Glomerular visceral epithelial cell (primary cell): ENCODE measurements around the gene RUFY3.
"Not testable (repeated sequence)": the region's sequence is repeated elsewhere in the genome, so short reads cannot be mapped to it uniquely, and the experiment has no call there.

Experiments used
- DNase-seq: peaks from one replicate; pipeline ENCODE4 v3.0.0-alpha.2; 2016; ENCODE audit errors: extremely low spot score

The RUFY3 gene

DNA sequence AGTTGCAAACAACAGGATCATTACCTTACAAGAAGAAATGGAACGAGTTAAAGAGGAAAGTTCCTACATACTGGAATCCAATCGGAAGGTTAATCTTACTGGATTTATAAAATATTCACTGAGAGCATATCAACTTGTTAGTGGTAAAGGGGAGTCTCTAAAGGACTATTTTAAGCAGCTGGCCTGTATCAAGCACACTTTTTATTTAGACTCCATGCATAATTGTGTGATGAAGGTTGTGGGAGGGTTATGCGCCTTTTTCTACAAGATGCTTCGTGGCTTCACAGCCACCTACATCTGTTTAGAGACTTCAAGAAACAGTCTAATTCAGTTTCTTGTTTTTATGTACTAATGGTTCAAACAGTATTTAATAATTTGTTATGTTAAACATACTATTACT is 61.3 kb downstream of the RUFY3 start:
- no peak for DNase-seq

DNA sequence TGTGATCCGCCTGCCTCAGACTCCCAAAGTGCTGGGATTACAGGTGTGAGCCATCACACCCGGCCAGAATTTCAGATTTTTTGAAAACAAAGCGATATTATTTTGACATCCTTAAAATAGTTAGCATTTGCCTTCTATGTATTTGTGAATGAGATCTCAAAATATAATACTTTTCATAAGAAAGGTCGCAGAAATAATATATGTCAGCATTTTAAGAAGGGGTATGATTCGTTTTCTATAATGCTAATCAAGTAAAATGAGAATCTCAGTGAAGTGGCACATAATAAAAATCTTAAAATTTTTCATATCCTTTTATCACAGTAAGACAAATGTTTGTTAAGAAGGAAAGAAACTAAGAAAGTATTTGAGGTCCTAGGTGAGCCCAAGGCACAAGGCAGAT is 65.7 kb downstream of the RUFY3 start:
- DNase-seq: no peak

DNA sequence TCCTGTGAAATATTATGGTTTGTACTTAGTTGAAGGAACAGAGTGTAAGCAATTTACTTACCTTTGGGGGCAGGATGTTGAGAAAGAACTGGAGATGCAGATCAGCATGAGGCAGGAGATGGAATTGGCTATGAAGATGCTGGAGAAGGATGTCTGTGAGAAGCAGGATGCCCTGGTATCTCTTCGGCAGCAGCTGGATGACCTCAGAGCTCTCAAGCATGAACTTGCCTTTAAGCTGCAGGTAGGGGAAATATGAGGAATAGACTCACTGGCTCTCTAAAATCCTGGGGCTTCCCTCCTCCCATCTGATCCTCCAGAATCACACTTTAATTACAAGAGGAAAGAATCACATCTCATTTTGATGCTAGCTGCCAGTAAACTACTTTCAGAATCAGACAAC is 67.0 kb downstream of the RUFY3 start:
- no peak for DNase-seq

DNA sequence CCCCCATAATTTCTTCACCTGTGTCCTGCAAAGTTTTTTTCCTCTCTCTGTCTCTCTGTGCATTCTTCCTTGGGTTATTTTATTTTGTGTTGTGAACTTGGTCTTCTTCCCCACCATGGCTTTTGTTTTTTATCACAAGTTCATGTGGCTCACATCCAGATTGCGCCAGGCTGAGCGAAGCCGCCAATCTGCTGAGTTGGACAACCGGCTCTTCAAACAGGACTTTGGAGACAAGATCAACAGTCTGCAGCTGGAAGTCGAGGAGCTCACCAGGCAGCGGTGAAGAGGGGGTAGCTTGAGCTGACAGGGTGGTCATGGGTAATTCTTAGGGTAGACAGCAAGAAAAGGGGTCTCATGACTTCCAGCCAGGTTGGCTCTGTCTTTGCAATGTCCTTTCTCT is 71.9 kb downstream of the RUFY3 start:
- DNase-seq: no peak

DNA sequence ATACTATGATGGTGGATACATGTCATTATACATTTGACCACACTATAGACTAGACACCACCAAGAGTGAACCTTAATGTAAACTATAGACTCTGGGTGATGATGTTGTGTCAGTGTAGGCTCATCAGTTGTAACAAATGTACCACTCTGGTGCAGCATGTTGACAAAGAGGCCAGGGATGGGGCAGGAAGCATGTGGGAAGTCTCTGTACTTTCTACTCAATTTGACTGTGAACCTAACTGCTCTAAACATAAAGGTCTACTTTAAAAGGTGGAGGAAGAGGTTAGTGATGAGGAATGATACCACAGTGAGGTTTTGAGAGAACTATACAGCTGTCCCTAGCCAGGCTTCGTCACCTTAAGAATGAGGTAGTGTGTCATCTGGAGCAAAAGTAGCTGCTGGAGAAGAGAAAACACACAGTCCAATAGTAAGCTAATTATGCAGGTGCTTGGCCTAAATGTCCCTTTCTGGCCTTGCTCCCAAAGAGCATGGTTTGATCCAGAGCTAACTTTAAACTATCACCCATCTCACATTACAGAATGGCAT is 79.6 kb downstream of the RUFY3 start:
- no peak for DNase-seq

DNA sequence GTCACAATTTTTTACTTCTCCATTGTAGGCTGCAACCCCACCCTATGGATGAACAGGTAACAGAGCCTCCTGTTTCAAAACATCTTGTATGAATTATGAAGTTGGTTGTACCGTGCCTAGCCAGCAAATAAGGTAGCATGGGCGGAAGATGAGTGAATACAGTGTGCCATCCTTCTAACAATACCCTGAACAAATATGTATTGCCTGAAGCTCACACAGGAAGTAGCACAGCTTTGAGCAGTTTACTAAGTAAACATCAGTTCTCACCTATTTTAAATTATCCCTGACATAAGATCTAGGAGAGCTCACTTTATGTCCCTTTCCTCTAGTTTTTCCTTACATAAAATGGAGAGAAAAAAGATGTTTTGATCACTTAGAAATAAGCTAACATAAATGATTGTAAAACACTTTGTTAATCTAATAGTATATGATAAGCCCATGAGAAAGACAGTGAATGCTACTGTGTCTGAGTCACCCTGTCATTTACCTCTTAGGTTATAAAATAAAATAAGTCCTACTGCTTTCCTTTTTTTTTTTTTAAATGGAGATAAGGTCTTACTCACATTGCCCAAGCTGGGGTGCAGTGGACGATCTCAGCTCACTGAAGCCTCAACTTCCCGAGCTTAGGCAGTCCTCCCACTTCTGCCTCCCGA is 81.3 kb downstream of the RUFY3 start:
- DNase-seq: no peak

DNA sequence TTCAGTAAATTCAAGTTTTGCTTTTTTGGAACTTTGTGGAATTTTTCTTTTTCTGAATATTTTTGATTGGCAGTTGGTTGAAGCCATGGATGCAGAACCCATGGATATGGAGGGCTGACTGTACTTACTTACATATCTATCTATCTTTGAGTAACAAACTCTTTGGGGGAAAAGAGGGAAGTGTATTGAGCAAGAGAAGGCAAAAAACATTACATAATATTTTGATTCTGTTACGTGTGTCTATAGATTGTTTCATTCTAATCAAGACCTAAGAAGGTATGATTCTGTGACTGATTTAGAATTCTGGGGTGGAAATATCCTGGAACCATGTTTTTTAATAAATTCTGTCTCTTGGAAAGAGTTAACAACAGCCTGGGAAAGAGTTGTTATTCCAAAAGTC is 86.4 kb downstream of the RUFY3 start:
- no peak for DNase-seq

DNA sequence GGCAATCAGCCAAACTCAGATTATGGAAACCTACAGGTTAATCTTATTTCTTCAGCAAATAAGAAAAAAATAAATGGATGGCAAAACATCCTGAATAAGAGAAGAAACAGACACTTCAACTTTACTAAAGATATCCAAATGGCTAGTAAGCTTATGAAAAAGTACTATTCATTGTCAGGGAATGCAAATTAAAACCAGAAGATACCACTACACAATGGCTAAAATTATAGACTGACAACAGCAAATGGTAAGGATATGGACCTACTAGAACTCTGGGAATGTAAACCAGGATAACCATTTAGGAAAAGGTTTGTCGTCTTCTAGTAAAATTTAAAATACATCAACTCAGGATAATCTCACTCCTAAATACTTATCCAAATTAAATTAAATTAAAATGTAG is 93.6 kb downstream of the RUFY3 start:
- DNase-seq: no peak

DNA sequence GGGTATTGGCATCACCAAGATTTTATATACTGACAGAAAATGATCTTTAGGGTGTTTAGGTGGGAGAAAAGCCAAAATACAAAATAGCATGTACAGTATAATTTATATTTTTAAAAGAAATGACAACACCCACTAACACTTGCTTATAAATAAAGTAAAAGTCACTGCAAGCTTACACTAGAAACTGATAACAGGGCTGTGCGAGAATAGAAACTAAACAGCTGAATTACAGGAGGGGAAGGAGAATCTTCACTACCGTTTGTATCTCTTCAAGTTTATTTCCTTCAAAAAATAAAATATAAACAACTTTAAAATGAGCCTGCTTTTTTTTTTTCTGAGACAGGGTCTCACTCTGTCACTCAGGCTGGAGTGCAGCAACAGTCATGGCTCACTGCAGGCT is 95.1 kb downstream of the RUFY3 start:
- no peak for DNase-seq

DNA sequence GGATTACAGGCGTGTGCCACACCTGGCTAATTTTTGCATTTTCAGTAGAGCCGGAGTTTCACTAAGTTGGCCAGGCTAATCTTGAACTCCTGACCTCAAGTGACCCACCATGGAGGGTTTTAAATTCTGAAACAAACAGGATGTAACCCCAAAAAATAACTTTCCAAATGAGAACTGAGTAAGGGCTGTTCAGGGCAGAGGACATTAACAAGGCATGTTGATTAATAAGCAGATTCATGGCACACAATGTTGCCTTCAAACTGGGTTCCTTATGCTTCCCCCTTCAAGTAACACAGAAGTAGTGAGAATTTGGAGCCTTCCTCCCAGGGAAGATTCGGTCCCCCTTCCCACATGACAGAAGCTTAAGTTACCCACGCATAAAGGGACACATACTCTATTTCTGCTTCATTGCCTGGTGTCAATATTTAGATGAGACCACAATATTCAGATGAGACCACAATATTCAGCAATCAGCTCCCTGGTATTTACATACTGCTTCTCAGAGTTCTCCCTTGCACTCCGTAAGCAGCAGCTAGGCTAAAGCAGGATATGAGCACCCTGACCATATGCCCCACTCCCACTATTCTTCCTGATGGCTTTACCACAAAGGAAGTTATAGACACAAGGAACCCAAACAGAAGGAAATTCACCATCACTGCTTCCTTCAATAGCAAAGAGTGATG is 96.5 kb downstream of the RUFY3 start:
- no peak for DNase-seq

DNA sequence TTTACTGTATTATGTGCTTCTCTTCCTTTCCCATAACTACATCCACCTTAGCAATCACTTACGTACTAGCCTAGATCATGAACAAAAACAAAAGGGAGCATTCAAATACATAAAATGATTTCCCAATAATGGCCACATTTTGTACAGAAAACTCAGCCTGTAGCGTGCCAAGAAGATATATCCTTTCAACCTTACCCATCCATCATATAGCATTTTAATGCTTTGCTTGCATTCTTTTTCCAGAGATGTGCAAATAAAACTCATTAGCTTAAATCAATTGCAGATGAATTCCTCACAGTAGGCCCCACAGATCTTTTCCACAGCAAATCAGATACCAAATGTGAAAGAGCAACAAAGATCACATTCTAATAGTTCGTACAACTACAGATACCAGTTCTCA is 97.2 kb downstream of the RUFY3 start:
- no peak for DNase-seq

DNA sequence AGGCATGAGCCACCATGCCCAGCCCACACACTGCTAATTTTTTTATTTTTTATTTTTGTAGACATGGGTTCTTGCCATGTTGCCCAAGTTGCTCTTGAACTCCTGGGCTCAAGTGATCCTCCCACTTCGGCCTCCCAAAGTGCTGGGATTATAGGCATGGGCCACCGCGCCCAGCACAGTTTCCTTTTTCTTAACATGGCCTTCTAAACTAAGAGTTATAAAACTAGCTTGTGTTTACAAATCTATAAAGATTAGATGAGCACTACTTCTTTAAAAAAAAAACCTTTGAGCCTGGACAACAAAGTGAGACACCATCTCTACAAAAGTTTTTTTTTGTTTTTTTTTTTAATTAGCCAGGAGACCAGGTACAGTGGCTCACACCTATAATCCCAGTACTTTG is 107.3 kb downstream of the RUFY3 start:
- DNase-seq: no peak

DNA sequence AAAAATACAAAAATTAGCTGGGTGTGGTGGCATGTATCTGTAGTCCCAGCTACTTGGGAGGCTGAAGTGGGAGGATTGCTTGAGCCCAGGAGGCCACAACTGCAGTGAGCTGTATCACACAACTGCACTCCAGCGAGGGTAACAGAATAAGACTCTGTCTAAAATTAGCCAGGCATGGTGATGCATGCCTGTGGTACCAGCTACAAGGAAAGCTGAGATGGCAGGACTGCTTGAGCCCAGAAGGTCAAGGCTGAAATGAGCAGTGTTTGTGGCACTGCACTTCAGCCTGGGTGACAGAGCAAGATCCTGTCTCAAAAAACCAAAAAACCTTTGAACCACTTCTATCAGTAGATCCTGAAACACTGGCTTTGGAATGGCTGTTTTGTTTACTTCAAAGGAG is 107.7 kb downstream of the RUFY3 start:
- no peak for DNase-seq

DNA sequence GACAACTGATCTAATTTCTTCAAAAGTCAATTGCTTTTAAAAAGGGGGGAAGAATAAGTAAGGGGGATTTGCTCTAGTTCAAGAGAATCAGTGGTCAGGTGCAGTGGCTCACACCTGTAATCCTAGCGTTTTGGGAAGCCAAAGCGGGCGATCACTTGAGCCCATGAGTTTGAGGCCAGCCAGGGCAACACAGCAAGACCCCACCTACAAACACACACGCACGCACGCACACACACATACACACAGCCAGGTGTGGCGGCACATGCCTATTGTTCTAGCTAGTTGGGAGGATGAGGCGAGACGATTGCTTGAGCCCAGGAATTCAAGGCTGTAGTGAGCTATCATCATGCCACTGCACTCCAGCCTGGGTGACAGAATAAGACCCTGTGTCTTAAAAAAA is 108.3 kb downstream of the RUFY3 start:
- DNase-seq: no peak

DNA sequence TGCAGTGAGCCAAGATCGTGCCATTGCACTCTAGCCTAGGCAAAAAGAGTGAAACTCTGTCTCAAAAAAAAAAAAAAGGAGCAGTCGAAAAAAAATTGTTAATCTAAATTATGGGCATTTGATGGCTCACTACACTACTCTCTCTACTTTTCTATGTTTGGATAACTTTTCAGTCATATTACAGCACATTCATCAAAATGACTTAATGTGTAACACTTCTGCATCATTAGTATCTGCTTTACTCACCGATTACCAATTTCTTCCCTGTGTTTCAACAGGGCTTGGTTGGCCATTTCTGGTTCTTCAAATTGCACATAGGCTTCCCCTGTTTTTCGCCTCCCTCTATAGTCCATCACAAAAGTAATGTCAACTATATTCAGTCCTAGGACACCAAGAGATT is 109.5 kb downstream of the RUFY3 start:
- DNase-seq: no peak

DNA sequence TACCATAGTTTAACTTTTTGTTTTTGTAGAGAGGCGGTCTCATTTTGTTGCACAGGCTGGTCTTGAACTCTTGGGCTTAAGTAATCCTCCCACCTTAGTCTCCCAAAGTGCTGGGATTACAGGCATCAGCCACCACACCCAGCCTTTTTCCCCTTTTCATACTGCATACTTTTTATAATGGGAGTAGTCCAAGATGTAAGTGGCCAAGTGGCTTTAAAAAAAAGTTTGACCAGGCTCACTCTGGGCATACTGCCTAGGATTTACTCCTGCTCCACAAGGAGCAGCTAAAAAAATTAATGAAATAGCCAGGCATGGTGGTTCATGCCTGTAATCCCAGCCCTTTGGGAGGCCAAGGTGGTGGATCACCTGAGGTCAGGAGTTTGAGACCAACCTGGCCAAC is 111.9 kb downstream of the RUFY3 start:
- no peak for DNase-seq

DNA sequence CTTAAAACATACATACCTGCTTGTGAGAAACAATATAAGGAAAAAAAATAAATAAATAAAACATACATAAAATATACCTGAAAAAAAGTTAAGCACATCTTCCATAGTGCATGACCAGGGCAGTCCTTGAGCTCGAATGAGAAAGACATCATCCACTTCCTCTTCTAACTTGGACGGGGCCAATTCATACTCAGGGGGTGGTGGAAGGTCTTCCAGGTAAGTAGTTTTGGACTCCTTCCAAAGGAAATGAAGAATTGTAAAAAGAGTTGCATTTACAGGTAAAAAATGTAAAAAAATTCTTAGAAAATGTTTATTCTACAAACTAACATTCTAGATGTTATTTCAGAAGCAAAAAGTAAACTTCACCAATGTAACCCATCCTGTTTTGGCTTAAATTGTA is 114.3 kb downstream of the RUFY3 start:
- DNase-seq: no peak

DNA sequence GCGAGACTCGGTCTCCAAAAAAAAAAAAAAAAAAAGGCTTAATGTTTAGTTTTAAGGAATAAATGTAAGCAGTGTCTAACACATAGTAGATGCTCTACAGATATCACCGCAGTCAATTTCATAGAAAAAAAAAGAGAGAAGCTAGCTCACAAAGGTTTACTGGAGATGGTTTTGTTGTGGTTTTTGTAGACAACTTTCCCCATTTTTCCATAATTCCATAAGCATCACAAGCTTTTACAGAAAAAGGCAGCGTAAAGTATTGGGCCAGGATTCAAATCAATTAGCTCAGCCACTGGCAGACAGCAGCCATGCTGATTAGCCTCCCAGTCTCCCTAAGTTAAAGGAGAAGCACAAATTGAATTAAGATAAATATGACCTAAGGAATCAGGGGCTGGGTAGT is 116.4 kb downstream of the RUFY3 start:
- no peak for DNase-seq

DNA sequence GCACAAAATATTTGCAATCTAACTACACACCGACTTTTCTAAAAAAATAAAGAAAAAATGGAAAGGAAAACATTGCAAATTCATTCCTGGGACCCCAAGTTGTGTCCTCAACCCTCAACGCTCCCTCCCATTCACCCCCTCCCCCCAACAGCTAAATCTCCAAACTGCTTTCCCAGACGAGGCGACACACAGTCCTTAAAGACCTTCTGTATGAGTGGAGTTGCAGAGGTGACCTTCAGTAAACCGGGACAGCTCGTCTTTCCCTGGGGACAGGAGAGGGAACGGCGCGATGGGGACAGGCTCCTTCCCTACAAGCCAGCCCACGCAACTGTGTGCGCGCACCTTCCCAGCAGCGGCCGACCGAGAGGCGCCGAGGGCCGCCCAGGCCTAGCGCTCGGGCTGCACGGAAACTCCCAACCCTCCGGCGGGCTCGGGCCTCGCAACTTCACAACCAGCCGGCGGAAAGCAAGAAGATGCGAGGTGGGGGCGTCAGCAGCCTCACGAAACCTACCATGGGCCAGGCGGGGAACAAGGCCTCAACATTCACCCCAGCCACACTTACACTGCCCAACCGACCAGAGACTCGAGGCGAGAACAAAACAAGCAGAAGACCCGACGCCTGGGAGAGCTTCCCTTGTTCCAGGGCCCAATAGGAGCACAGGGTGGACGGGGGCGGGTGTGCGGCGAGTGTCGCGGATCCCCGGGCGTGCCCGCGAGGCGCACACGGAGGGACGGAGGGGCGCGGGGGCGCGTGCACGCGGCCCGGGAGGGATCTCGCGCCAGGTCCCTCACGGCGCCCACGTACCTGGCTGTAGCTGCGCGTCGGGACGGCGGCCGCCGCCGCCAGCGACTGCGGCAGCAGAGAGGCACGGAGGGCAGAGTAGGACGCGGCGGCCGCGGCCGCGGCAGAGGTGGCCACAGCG is 117.2 kb downstream of the RUFY3 start:
- peak; percentile 78 for DNase-seq

DNA sequence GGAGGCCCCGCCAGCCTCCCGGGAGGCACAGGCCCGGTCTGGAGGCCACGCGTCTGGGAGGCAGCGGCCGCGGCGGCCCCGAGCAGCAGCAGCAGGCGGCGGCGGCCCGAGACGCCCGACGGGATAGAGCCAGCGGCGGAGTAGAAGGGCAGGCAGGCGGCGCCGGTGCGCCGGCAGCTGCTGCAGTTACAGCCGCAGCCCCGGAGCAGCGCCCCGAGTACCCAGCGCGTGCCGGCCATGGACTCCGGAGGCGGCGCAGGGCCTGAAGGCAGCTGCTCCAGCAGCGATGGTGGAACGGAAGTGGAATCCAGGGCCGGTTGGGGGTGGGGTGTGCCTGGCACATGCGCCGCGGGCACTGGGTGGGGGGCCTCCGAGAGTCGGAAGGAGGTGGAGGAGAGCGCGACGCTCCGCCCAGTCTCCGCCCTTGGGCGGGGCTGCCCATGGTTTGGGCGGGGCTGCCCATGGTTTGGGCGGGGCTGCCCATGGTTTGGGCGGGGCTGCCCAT is 117.9 kb downstream of the RUFY3 start, which contains the start of gene GRSF1:
GRSF1 (minus strand) TSS at position 302 of the 505 bp plus-strand sequence; CDS start at position 239, 63 bp downstream.
- peak; percentile 94 for DNase-seq

DNA sequence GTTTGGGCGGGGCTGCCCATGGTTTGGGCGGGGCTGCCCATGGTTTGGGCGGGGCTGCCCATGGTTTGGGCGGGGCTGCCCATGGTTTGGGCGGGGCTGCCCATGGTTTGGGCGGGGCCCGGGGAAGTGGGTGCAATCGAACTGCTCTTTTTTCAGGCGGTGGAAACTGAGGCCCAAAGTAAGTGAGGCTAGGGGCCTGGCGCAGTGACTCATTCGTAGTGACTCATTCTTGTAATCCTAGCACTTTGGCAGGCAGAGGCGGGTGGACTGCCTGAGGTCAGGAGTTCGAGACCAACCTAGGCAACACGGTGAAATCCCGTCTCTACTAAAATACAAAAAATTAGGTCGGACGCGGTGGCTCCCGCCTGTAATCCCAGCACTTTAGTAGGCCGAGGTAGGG is 118.4 kb downstream of the RUFY3 start:
- DNase-seq: peak; percentile 21

DNA sequence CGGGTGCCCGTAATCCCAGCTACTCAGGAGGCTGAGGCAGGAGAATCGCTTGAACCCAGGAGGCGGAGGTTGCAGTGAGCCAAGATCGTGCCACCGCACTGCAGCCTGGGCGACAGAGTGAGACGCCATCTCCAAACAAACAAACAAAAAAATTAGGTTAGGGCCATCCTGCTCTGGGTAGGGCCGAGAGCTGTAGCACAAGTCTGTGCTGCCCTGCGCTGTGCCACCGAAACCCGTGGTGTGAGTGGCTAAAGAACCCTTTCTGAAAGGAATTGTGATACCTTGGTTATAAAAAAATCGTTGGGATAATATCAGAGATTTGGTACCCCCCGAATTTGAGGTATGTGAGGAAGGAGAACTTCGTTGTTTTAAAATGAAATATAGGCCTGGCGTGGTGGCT is 118.9 kb downstream of the RUFY3 start:
- DNase-seq: not testable (repeated sequence)
